ENCODE measurements around the gene TMEM178B. TPM values are rescaled to one million over a fixed set of nuclear protein-coding genes. Genes with fewer than 3 reads are reported as not detected.

Gene TMEM178B
- total and polyA plus RNA-seq, 12 donors = 1.2 to 54.6 (median 25.7) TPM

DNA sequence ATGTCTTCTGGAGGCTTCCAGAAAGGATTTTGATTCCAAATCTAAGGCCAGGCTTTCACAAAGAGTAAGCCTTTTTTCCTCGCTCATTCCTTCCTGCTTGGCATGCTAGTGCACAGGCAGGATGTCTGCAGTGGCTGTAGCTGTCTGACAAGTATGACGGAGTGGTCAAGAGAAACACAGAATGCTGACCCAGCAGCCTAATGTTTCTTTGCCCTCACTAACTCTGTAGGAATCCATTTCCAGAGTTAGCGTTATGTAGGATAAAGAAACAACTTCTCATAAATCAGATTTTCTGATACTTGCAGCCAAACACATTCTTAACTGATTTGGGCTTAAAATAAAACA lies 286.5 kb downstream of the TMEM178B start:
- intact Hi-C loops (cut with DNase I) = loop anchor here in 2 of 10 donors (5.0 kb wide), 2 partner anchors 53 to 58 kb away; no protein-coding TSS in a partner anchor
- WGBS, 2 donors = 73 to 84% methylated on average over 3 of the region's 3 CpGs
- no peak overlapping the region for H3K4me3 ChIP-seq
- no peaks in the 10 kb centered on the region for H3K9me3 ChIP-seq
- H3K4me1 ChIP-seq = peaks cover 0 to 52% (median 29%) of the 10 kb centered on the region in 9 donors
- no peaks in the 10 kb centered on the region for H3K27me3 ChIP-seq
- ATAC-seq (no peak), DNase-seq (no peak)
- H3K27ac ChIP-seq = peak overlapping the region in 1 of 10 donors; percentile 58
- no peaks in the 10 kb centered on the region for H3K36me3 ChIP-seq
- TF ChIP-seq, protein P1, sequence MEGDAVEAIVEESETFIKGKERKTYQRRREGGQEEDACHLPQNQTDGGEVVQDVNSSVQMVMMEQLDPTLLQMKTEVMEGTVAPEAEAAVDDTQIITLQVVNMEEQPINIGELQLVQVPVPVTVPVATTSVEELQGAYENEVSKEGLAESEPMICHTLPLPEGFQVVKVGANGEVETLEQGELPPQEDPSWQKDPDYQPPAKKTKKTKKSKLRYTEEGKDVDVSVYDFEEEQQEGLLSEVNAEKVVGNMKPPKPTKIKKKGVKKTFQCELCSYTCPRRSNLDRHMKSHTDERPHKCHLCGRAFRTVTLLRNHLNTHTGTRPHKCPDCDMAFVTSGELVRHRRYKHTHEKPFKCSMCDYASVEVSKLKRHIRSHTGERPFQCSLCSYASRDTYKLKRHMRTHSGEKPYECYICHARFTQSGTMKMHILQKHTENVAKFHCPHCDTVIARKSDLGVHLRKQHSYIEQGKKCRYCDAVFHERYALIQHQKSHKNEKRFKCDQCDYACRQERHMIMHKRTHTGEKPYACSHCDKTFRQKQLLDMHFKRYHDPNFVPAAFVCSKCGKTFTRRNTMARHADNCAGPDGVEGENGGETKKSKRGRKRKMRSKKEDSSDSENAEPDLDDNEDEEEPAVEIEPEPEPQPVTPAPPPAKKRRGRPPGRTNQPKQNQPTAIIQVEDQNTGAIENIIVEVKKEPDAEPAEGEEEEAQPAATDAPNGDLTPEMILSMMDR (IDR thresholded peaks at IDR 0.05) = no peak

DNA sequence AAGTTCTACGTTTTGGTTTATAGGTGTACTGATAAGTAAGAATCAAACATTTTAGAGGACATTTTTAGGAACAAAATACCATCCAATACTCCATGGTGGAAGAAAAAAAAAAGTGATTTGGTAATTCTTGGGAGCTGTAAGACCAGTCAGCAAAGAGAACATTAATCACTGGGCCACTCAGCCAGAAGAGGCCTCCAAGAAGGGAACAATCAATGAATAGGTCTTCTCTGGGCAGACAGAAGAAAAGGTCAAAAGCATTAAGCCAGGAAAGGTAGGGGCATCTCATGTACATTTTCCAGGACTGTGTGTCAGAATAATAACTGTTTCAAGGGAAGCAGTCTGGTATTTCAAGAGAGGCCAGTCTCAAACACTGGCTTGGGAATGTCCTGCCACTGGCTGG lies 286.9 kb downstream of the TMEM178B start:
- no peaks in the 10 kb centered on the region for H3K27me3 ChIP-seq
- ATAC-seq = no peak
- H3K9me3 ChIP-seq = no peaks in the 10 kb centered on the region
- intact Hi-C loops (cut with DNase I) = loop anchor here in 2 of 10 donors (5.0 kb wide), 2 partner anchors 54 to 59 kb away; no protein-coding TSS in a partner anchor
- TF ChIP-seq, protein P1 (IDR thresholded peaks at IDR 0.05) = no peak
- peaks cover 0 to 56% (median 29%) of the 10 kb centered on the region in 9 donors for H3K4me1 ChIP-seq
- no peaks in the 10 kb centered on the region for H3K36me3 ChIP-seq
- no peak overlapping the region for H3K4me3 ChIP-seq
- WGBS, 2 donors = 62% methylated on average over 1 of the region's 1 CpG
- DNase-seq = no peak
- H3K27ac ChIP-seq = peak overlapping the region in 3 of 10 donors; percentile 17 to 89 (median 58)

DNA sequence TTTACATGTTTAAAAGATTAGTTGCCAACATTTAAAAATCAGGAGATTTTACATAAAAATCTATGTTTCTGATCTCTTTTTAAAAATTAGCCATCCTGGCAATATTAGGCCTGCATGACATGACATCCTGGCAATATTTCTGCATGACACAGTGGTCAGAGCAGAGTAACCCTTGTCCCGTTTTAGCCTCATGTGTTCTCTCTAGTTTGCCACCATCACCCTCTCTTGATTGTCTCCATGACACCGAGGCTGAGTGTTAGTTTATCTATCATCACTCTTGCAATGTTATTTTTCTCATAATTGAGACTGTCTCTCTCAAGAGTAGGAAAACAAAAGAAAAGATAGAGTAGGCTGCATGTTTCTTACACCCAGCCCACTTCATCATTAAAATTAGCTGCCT lies 287.6 kb downstream of the TMEM178B start:
- H3K4me1 ChIP-seq = peaks cover 2 to 58% (median 34%) of the 10 kb centered on the region in 9 donors
- intact Hi-C loops (cut with DNase I) = loop anchor here in 2 of 10 donors (5.0 kb wide), 2 partner anchors 54 to 59 kb away; no protein-coding TSS in a partner anchor
- TF ChIP-seq, protein P1 (IDR thresholded peaks at IDR 0.05) = no peak

DNA sequence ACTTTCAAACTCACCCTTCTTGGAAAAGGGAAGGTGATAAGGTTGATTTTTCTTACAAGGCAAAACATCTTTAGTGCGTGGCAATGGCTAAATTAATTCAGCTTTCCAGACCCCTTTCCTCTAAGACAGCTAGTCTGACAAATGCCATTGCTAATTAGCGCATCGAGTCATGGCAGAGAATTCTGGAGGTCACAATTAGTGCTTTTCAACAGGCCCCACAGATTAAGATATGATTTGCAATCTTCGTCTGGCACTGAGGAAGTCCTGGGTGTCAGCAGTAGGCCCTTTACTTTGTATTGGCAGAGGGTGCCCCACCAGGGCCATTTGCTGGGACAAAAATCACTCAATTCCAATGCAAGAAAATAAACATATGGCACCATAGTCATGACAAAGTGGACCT lies 288.1 kb downstream of the TMEM178B start:
- 70 to 77% methylated on average over 4 of the region's 4 CpGs for WGBS, 2 donors
- TF ChIP-seq, protein P1 (IDR thresholded peaks at IDR 0.05) = no peak
- Histone ChIP-seq H3K9me3 (no peaks in the 10 kb centered on the region), H3K36me3 (no peaks in the 10 kb centered on the region), H3K4me3 (no peak overlapping the region), H3K27ac (peak overlapping the region in 7 of 10 donors; percentile 16 to 89 (median 68)), H3K4me1 (peaks cover 2 to 60% (median 37%) of the 10 kb centered on the region in 9 donors), H3K27me3 (no peaks in the 10 kb centered on the region)
- intact Hi-C loops (cut with DNase I) = loop anchor here in 3 of 10 donors (2.0 to 5.0 kb wide), 3 partner anchors 55 to 60 kb away; no protein-coding TSS in a partner anchor
- DNase-seq (no peak), ATAC-seq (no peak)

More for the DNA sequence above, 287.6 kb downstream of the TMEM178B start:
- WGBS, 2 donors = 29 to 43% methylated on average over 2 of the region's 2 CpGs
- H3K27ac ChIP-seq = peak overlapping the region in 5 of 10 donors; percentile 17 to 89 (median 70)
- peak in 4 of 8 donors; percentile 39 to 62 (median 48) for ATAC-seq
- H3K9me3 ChIP-seq = no peaks in the 10 kb centered on the region
- H3K36me3 ChIP-seq = no peaks in the 10 kb centered on the region
- no peak overlapping the region for H3K4me3 ChIP-seq
- H3K27me3 ChIP-seq = no peaks in the 10 kb centered on the region
- no peak for DNase-seq
